GM08714 (cell line): ENCODE results near the gene RRP15.
A peak's percentile ranks its signal among the peaks of the same experiment; 100 is the strongest.

Experiments
- H3K4me3 ChIP-seq: fragments of 200-500 bp; sonication (Bioruptor generic); 2 replicates; pipeline ENCODE4 v1.5.1; 2014; ENCODE audit warnings: mild to moderate bottlenecking, low read length, inconsistent platforms
- ZNF274 ChIP-seq: IDR thresholded peaks from 2 replicates; pipeline ENCODE4 v1.6.1; 2012; ENCODE audit warnings: mild to moderate bottlenecking, low read depth, low read length

RRP15 gene

DNA sequence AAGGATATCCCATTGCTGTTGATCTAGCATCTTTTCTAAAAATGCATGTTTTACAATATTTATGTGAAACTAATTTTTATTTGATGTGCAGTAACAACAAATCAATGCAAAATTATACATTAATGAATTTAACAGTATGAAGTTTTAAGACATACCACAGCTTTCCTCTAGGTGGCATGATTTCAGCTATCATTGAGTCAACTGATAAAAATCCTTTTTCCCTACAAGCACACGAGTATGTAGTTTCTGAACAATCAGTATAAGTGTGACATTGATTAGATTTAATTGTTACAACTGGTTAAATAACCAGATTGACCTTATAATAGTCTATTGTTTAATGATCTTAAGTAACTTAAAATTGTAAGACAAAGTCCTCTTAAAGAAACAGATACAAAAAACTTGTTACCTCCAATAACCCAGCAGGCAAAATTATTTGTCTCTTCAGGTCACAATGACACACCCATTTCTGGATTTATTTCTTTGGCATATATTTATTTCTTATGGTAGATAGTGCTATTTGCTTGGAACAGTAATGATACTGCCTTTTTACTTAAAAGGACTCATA, 54.3 kb downstream of the RRP15 start:
- TF ChIP-seq ZNF274, result no peak
- no peak overlapping the region for H3K4me3 ChIP-seq

DNA sequence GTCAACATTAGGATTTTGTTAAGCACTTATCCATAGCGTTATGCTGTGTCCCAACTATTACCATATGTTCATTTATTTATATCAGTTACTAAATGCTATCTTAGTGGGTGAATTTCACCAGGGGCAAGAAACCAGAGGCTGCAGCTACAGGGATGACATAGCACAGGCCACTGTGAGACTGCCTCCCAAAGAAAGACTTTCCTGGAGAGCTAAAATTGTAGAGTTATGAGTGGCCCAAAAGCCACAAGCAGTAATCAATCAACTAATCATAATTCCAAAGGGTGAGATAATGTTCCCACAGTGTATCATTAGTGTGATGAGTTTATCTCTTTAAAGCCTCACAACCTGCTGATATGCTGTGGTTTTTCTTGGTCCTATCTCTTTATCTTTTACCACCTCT, 56.2 kb downstream of the RRP15 start:
- TF ChIP-seq ZNF274, result no peak

DNA sequence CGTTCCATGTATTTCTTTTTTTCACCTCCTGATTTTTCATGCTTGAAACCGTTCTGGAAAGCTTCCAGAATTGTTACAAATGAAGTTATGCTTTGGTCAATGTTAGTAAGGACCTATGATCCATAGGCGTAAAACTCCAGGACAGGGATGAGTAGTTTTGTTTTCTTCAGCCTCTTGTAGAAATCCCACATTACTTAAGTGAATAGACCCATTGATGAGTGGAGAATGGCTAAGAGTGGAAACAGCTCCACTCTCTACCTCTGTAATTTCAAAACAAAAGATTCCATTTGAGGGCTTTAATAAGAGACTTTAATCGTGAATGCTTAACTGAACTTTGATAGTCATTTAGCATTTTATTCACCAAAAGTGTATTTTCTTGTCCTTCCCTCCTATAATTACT, 57.0 kb downstream of the RRP15 start:
- TF ChIP-seq ZNF274, result no peak
- H3K4me3 ChIP-seq, result no peak overlapping the region

More for the DNA sequence above, 56.2 kb downstream of the RRP15 start:
- H3K4me3 ChIP-seq, result no peak overlapping the region

DNA sequence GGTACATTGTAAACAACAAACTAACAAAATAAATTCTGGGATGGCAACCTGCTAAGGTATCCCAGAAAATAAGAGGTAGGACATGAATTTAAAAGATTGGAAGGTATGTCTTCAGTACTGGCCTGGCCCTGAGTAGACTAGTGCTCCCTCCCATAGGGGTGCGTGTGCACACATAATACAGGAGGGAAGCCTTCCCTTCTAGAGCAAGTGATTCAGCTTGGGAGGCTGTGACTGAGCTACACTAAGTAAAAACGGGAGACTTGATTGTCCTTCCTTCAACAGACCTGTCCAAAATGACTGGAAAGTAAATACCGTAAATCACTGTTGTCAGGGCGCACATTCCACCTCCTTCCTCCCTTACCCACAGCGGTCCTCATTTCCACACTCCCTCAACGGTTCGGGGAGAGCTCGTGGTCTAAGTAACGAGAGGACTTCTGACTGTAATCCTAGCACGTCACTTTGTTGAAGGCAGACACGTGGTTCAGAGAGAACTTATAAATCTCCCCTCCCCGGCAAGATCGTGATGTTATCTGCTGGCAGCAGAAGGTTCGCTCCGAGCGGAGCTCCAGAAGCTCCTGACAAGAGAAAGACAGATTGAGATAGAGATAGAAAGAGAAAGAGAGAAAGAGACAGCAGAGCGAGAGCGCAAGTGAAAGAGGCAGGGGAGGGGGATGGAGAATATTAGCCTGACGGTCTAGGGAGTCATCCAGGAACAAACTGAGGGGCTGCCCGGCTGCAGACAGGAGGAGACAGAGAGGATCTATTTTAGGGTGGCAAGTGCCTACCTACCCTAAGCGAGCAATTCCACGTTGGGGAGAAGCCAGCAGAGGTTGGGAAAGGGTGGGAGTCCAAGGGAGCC, 60.0 kb downstream of the RRP15 start, which contains the start of gene TGFB2:
TGFB2 (plus strand) TSS at position 523 of the 859 bp plus-strand sequence. CDS start 1,366 bp downstream, outside the sequence.
- no peak for TF ChIP-seq ZNF274
- H3K4me3 ChIP-seq, result peak within 1 kb of the TSS; percentile 51

DNA sequence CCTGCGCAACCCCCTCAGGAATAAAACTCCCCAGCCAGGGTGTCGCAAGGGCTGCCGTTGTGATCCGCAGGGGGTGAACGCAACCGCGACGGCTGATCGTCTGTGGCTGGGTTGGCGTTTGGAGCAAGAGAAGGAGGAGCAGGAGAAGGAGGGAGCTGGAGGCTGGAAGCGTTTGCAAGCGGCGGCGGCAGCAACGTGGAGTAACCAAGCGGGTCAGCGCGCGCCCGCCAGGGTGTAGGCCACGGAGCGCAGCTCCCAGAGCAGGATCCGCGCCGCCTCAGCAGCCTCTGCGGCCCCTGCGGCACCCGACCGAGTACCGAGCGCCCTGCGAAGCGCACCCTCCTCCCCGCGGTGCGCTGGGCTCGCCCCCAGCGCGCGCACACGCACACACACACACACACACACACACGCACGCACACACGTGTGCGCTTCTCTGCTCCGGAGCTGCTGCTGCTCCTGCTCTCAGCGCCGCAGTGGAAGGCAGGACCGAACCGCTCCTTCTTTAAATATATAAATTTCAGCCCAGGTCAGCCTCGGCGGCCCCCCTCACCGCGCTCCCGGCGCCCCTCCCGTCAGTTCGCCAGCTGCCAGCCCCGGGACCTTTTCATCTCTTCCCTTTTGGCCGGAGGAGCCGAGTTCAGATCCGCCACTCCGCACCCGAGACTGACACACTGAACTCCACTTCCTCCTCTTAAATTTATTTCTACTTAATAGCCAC, 60.7 kb downstream of the RRP15 start:
- no peak for TF ChIP-seq ZNF274
- H3K4me3 ChIP-seq, result peak overlapping the region; percentile 51

DNA sequence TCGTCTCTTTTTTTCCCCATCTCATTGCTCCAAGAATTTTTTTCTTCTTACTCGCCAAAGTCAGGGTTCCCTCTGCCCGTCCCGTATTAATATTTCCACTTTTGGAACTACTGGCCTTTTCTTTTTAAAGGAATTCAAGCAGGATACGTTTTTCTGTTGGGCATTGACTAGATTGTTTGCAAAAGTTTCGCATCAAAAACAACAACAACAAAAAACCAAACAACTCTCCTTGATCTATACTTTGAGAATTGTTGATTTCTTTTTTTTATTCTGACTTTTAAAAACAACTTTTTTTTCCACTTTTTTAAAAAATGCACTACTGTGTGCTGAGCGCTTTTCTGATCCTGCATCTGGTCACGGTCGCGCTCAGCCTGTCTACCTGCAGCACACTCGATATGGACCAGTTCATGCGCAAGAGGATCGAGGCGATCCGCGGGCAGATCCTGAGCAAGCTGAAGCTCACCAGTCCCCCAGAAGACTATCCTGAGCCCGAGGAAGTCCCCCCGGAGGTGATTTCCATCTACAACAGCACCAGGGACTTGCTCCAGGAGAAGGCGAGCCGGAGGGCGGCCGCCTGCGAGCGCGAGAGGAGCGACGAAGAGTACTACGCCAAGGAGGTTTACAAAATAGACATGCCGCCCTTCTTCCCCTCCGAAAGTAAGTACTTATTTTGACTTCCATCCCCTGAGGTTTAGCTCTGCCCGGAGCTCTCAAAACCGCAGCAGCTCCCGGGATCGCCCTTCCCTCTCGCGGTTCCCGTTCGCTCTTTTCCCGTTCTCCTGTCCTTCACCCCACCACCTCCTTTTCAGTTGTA, 61.5 kb downstream of the RRP15 start:
- TF ChIP-seq ZNF274, result no peak
- H3K4me3 ChIP-seq, result peak overlapping the region; percentile 51

DNA sequence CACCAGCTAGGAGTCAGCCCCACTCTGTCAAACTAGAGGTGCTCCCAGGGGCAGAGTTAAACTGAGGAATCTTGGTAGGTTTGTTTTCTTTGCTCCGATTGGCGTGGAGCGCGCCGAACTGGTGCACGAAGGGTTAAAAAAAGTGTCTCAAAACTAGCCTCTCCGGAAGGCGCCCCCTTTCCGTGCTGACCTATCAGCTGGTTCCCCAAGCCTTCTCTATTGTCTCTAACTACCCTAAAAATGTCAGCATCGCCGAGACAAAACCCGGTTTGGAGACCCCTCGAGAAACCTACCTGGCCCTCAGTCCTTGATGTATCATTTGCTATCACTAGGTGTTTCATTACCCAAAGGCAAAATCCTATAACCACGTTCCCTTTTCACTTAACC, 62.2 kb downstream of the RRP15 start:
- no peak for TF ChIP-seq ZNF274
- H3K4me3 ChIP-seq, result peak overlapping the region; percentile 51

DNA sequence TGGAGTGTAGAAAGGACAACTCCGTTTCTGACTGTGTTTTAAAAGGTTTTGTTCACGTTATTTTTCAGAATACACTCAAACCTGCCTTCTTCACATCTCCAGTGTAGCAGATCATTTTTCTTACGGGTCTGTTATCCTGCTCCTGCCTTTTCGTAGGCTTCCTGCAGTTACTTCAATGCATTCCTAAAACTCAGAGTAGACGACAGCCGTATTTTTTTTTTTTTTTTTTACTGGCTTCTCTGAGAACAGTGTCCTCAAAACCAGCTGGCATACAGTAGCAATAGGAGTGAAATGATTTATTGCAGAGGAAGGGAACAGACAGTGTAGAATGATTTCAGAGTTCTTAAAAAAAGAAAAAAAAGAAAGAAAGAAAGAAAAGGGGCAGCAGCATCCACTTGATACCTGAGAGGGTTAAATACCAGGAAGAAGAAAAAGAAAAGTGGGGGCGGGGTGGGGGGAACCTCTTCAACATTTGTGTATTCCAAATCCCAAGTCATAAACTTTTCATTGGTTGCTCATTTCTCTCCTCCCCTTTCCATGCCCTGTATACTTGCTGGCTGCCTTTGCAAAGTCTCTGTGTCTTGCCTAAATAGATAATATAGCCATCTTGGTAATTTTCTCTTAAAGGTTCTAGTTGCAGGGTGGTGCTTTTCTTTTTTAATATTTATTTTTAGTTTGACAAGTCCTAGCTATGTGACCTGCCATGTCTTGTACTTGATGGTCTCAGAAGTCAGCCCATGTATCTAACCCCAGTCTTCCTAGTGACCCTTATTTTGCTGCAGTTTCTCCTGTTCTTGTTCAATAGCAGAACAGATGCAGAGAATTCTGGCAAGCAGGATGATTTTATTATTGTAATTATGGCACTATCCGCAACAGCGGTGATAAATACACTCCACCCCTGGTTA, 62.9 kb downstream of the RRP15 start:
- no peak overlapping the region for H3K4me3 ChIP-seq
- TF ChIP-seq ZNF274, result no peak

DNA sequence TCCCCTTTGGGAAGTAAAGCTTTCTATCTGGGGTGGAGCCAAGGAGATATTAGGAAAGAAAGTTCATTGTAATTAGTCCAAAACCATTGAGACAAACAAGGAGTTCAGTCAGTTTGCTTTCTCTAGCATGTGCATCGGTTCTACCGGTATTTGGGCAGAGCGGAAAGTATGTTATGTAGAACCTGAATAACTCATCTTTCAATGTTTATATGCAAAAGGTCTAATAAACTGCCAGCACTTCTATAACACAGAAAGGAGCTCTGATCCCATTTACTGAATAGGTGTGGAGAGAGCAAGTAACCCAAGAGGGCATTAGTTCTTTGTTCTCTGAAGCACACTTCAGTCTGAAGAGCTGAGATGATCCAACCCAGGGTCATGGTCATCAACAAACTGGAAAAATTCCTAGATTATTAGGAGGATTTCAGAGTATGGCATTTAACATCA, 63.6 kb downstream of the RRP15 start:
- H3K4me3 ChIP-seq, result no peak overlapping the region
- no peak for TF ChIP-seq ZNF274

DNA sequence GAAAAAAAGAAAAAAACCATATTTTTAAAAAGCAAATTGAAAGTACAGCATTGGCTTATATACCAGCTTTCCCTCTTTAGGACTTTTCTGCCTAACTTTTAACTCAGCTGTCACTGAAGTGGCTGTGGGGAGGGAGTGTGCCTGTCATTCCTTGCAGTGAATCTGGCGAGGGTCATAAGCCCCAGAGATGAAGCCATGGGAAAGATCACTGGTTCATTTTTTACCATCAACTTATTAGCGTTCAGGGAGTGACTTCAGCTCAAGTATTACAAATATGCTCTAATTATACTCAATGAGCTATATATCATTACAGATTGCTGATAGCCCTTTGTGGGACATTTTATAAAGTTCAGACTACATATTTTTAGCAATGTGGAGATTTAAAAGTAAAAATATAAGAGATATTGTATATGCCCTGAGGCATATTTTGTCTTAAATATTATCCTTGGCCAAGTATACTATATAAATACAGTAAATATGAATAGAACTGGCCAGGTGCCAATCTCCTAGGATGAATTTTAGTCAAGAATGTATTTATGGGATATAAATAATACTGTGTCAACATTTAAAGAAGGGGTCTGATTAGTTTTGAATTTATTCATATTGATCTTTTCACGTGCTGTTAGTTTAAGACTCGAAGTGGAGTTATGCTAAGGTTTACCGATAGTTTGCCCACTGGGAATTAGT, 64.4 kb downstream of the RRP15 start:
- TF ChIP-seq ZNF274, result no peak
- no peak overlapping the region for H3K4me3 ChIP-seq

DNA sequence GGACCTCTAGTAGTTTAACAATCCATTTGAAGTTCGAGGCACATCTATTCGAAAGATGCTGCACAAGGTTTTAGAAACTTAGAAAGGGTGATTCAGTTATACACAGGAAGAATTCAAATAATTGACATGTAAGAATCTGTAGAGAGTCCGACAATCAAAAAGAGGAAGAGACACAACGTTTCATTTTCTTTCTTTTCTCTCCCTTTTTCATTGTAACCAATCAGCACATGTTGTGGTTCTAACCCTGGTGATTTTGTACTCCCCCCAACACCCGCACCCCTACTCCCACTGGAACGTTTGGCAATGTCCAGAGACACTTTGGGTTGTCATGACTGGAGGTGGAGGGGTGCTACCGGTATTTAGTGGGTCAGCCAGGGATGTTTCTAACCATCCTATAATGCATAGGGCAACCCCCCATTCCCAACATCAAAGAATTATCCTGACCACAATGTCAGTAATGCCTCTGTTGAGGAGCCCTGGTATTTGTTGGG, 65.0 kb downstream of the RRP15 start:
- no peak for TF ChIP-seq ZNF274
- H3K4me3 ChIP-seq, result no peak overlapping the region

DNA sequence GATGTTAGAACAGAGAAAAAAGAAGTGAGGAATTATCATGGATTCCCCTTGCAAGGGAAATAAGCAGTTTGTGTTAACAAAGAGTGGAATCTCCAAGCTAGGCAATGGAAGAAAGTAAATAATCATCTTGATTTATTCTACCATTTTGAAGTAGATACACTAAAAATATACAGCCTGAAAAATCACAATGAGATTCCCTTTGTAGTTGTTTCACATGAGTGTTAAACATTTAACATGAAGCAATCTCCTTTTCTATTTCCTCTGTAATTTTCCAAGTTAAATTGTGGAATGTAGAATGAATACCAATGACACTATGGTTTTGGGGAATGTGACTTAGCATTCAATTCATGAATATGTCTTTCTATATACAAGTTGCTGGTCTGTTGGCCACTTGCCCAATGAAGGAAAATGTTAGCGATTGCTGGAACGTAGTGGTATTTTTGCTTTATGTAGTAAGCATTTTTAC, 65.7 kb downstream of the RRP15 start:
- no peak overlapping the region for H3K4me3 ChIP-seq
- no peak for TF ChIP-seq ZNF274
